SU-DHL-6 (cell line): ENCODE data around the gene GADD45G.

Experiments
- H2AFZ ChIP-seq: fragments of 200-600 bp; sonication (generic); 2 replicates; pipeline ENCODE4 v1.6.1; 2014; ENCODE audit warnings: low read depth, mild to moderate bottlenecking, moderate library complexity, mixed read lengths, antibody characterized with exemption, low read length; ENCODE audit not compliant: severe bottlenecking
- H3F3A ChIP-seq: fragments of 200-600 bp; shearing (Covaris generic); 2 replicates; pipeline ENCODE4 v1.6.0; 2016; ENCODE audit warnings: antibody characterized with exemption, mild to moderate bottlenecking; ENCODE audit not compliant: insufficient read depth
- H3K27ac ChIP-seq: fragments of 200-600 bp; sonication (generic); 2 replicates; pipeline ENCODE4 v1.5.1; 2016; ENCODE audit warnings: low read depth, mild to moderate bottlenecking, low read length, moderate library complexity, mixed read lengths
- H3K27me3 ChIP-seq: fragments of 200-600 bp; sonication (generic), shearing (Covaris generic); 2 replicates; pipeline ENCODE4 v1.6.0; 2014; ENCODE audit warnings: mild to moderate bottlenecking, low read length
- H3K36me3 ChIP-seq: fragments of 200-600 bp; sonication (generic); 2 replicates; pipeline ENCODE4 v1.6.1; 2014; ENCODE audit warnings: mild to moderate bottlenecking, low read length, mixed read lengths
- H3K4me2 ChIP-seq: fragments of 300-600, 200-600 bp; shearing (Covaris generic), sonication (generic); 2 replicates; pipeline ENCODE4 v1.6.0; 2014; ENCODE audit warnings: low read length, low read depth, mild to moderate bottlenecking; ENCODE audit not compliant: poor library complexity, severe bottlenecking
- H3K4me3 ChIP-seq: fragments of 200-600 bp; sonication (generic); 2 replicates; pipeline ENCODE4 v1.5.1; 2014; ENCODE audit warnings: antibody characterized with exemption, low read length, mild to moderate bottlenecking, mixed read lengths; ENCODE audit not compliant: insufficient read depth, poor library complexity, severe bottlenecking
- H3K79me2 ChIP-seq: fragments of 200-600 bp; sonication (generic); 2 replicates; pipeline ENCODE4 v1.6.1; 2014; ENCODE audit warnings: mild to moderate bottlenecking, low read length, moderate library complexity; ENCODE audit not compliant: insufficient read depth
- H3K9ac ChIP-seq: fragments of 200-600 bp; sonication (generic); 2 replicates; pipeline ENCODE4 v1.7.0; 2014; ENCODE audit warnings: mild to moderate bottlenecking, low read length
- H3K9me2 ChIP-seq: fragments of 200-600 bp; sonication (generic); replicated peaks from 2 replicates; pipeline ENCODE4 v1.6.1; 2014; ENCODE audit warnings: low read length; ENCODE audit not compliant: insufficient read depth
- H3K9me3 ChIP-seq: fragments of 200-600 bp; sonication (generic); 2 replicates; pipeline ENCODE4 v1.6.1; 2014; ENCODE audit warnings: low read length, mixed read lengths; ENCODE audit not compliant: insufficient read depth
- H4K20me1 ChIP-seq: fragments of 200-600 bp; sonication (generic); 2 replicates; pipeline ENCODE4 v1.6.1; 2014; ENCODE audit warnings: low read depth, mild to moderate bottlenecking, antibody characterized with exemption, low read length, moderate library complexity, mixed read lengths
- CTCF ChIP-seq: fragments of 200-600 bp; sonication (generic); IDR thresholded peaks from one replicate; pipeline ENCODE4 v1.5.1; 2017; ENCODE audit warnings: antibody characterized with exemption, mild to moderate bottlenecking, low read length, moderate library complexity; ENCODE audit not compliant: insufficient read depth, poor library complexity, severe bottlenecking
- EZH2phosphoT487 ChIP-seq: fragments of 200-600 bp; sonication (generic), shearing (Covaris generic); conservative IDR thresholded peaks from 2 replicates; pipeline ENCODE4 v1.6.1; 2018; ENCODE audit warnings: mild to moderate bottlenecking, antibody characterized with exemption, low read length, moderate library complexity, mixed read lengths

GADD45G gene

GRCh38 chr9:89604729-89605464 lies at the start of gene GADD45G:
GADD45G (plus strand) TSS chr9:89605012; CDS start chr9:89605122, 110 bp downstream.
- Histone ChIP-seq H2AFZ (no peak within 1 kb of the TSS), H3K36me3 (no peaks in the 10 kb centered on the region), H3K79me2 (no peaks in the 10 kb centered on the region), H3K27me3 (no peaks in the 10 kb centered on the region), H3K4me2 (peak within 1 kb of the TSS; percentile 51), H3K9me3 (no peaks in the 10 kb centered on the region), H3K9ac (no peak within 1 kb of the TSS; the same call in 1 of the 2 replicates), H3F3A (no peaks in the 10 kb centered on the region), H3K4me3 (peak within 1 kb of the TSS; percentile 11), H3K9me2 (no peaks in the 10 kb centered on the region), H3K27ac (no peak within 1 kb of the TSS), H4K20me1 (no peaks in the 10 kb centered on the region)
- TF ChIP-seq CTCF (no peak), EZH2phosphoT487 (0 out of 2 replicates have a peak, but pooled peaks have one; percentile 2)

GRCh38 chr9:89555036-89555415 lies 49.8 kb upstream of the GADD45G start:
- Histone ChIP-seq H2AFZ (no peak overlapping the region), H3K9ac (no peak overlapping the region), H3K79me2 (no peaks in the 10 kb centered on the region), H3K36me3 (no peaks in the 10 kb centered on the region), H3K9me3 (no peaks in the 10 kb centered on the region), H3K27me3 (no peaks in the 10 kb centered on the region), H3K4me3 (no peak overlapping the region), H4K20me1 (no peaks in the 10 kb centered on the region), H3K27ac (no peak overlapping the region), H3K9me2 (no peaks in the 10 kb centered on the region), H3K4me2 (no peak overlapping the region), H3F3A (no peaks in the 10 kb centered on the region)
- TF ChIP-seq CTCF, result no peak
- TF ChIP-seq EZH2phosphoT487, result no peak

GRCh38 chr9:89555451-89556375 lies 49.1 kb upstream of the GADD45G start:
- Histone ChIP-seq H3F3A (no peaks in the 10 kb centered on the region), H3K36me3 (no peaks in the 10 kb centered on the region), H2AFZ (no peak overlapping the region), H3K4me3 (no peak overlapping the region), H3K4me2 (no peak overlapping the region), H3K9me3 (no peaks in the 10 kb centered on the region), H3K9me2 (no peaks in the 10 kb centered on the region), H3K79me2 (no peaks in the 10 kb centered on the region), H3K27me3 (no peaks in the 10 kb centered on the region), H3K9ac (no peak overlapping the region), H3K27ac (no peak overlapping the region), H4K20me1 (no peaks in the 10 kb centered on the region)
- TF ChIP-seq CTCF, result no peak
